Measurements from ENCODE around the gene GNB1. TPM values are rescaled to one million over a fixed set of nuclear protein-coding genes. Genes with fewer than 3 reads are reported as not detected.

GNB1 gene
- total and polyA plus RNA-seq, 2 experiments from 2014 or later: 134 to 175 TPM

DNA sequence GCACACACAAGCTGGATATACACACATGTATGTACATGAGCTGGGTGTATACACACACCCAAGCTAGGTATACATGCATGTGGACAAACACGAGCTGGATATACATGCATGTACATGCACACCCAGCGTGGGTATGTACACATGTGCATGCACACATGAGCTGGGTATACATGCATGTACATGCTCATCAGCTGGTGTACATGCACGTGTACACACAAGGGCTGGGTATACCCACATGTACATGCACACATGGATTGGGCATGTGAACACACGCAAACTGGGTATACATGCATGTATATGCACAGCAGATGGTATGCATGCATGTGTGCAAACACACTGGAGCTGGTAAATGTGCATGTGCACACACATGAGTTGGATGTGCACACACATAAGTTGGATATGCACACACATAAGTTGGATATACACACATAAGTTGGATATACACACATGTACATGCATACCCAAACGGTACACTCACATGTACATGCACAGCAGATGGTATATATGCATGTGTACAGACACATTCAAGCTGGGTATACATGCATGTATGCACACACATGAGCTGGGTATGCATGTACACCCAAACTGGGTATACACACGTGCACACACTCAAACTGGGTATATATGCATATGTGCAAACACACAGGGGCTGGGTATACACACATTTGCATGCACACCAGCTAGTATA, 7.5 kb upstream of the GNB1 start:
- Histone ChIP-seq H3K27ac (no peak overlapping the region), H3K4me3 (no peak overlapping the region), H3K36me3 (replicated peaks; ENCODE audit: insufficient read depth, low read depth) (no peaks in the 10 kb centered on the region), H3K9me3 (ENCODE audit: low read depth) (no peaks in the 10 kb centered on the region), H3K4me2 (no peak overlapping the region), H3K27me3 (no peaks in the 10 kb centered on the region), H4K20me1 (ENCODE audit: insufficient read depth, poor library complexity, severe bottlenecking) (no peaks in the 10 kb centered on the region), H3K79me2 (peaks cover 3% of the 10 kb centered on the region), H2AFZ (no peak overlapping the region), H3K4me1 (ENCODE audit: insufficient read depth) (peaks cover 16% of the 10 kb centered on the region), H3K9me2 (replicated peaks; ENCODE audit: insufficient read depth) (no peaks in the 10 kb centered on the region)
- TF ChIP-seq, protein P1, sequence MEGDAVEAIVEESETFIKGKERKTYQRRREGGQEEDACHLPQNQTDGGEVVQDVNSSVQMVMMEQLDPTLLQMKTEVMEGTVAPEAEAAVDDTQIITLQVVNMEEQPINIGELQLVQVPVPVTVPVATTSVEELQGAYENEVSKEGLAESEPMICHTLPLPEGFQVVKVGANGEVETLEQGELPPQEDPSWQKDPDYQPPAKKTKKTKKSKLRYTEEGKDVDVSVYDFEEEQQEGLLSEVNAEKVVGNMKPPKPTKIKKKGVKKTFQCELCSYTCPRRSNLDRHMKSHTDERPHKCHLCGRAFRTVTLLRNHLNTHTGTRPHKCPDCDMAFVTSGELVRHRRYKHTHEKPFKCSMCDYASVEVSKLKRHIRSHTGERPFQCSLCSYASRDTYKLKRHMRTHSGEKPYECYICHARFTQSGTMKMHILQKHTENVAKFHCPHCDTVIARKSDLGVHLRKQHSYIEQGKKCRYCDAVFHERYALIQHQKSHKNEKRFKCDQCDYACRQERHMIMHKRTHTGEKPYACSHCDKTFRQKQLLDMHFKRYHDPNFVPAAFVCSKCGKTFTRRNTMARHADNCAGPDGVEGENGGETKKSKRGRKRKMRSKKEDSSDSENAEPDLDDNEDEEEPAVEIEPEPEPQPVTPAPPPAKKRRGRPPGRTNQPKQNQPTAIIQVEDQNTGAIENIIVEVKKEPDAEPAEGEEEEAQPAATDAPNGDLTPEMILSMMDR (IDR thresholded peaks at IDR 0.05; ENCODE audit: poor library complexity): no peak
- TF ChIP-seq EZH2 (IDR thresholded peaks at IDR 0.05; ENCODE audit: borderline replicate concordance) (no peak), EZH2phosphoT487 (IDR thresholded peaks at IDR 0.05; ENCODE audit: low read depth, severe bottlenecking, unreplicated experiment) (no peak)
- DNase-seq (ENCODE audit: low spot score): no peak
- WGBS (ENCODE audit: low lambda C conversion rate, missing lambda C conversion rate): 91% methylated on average over 6 of the region's 6 CpGs

DNA sequence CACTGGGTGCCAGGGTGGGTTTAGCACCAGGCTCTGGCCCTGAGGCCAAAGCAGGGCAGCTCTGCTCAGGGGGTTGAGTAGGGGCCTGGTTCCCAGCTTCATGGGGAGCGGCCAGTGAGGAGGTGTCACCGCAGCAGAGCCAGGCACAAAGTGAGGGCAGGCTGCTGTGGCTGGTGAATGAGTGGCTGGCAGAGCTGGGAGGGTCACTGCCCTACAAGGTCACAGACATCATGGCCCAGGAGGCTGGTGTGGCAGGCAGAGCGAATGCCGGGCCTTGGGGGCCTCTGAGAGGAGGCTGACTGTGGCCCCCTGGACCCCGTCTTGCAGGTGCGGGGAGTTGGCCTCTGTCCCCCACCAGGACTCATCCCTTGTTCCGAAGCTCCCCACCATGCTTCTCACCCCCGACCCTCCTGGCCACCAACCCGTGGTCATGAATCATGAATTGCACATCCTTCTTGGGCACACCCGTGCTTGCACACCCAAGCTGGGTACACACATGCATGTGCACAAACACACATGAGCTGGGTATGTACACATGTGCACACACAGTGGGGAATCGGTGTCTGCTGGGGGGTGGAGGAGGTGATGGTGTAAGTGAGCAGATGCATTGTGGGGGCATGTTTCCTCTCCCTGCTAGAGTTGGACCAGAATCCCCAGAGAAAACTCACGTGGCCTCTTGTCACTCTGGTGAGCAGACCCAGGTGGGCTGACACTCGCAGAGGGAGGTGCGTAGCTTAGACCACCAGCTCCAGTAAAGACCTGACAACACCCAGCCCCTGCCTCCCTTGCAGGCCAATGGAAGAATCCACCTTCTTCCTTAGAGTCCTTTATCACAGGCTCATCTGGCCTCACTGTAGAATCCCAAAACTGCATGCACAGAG, 4.8 kb upstream of the GNB1 start:
- Histone ChIP-seq H3K27me3 (no peaks in the 10 kb centered on the region), H4K20me1 (ENCODE audit: insufficient read depth, poor library complexity, severe bottlenecking) (no peaks in the 10 kb centered on the region), H3K36me3 (replicated peaks; ENCODE audit: insufficient read depth, low read depth) (no peaks in the 10 kb centered on the region), H3K9me2 (replicated peaks; ENCODE audit: insufficient read depth) (no peaks in the 10 kb centered on the region), H3K4me3 (no peak overlapping the region), H3K9me3 (ENCODE audit: low read depth) (no peaks in the 10 kb centered on the region), H3K4me2 (no peak overlapping the region), H2AFZ (no peak overlapping the region), H3K27ac (peak overlapping the region; percentile 55), H3K79me2 (peaks cover 18% of the 10 kb centered on the region), H3K4me1 (ENCODE audit: insufficient read depth) (peaks cover 31% of the 10 kb centered on the region)
- WGBS (ENCODE audit: low lambda C conversion rate, missing lambda C conversion rate): 93% methylated on average over 14 of the region's 14 CpGs
- DNase-seq (ENCODE audit: low spot score): no peak
- TF ChIP-seq EZH2 (IDR thresholded peaks at IDR 0.05; ENCODE audit: borderline replicate concordance) (no peak), EZH2phosphoT487 (IDR thresholded peaks at IDR 0.05; ENCODE audit: low read depth, severe bottlenecking, unreplicated experiment) (no peak)
- TF ChIP-seq, protein P1 (IDR thresholded peaks at IDR 0.05; ENCODE audit: poor library complexity): no peak

DNA sequence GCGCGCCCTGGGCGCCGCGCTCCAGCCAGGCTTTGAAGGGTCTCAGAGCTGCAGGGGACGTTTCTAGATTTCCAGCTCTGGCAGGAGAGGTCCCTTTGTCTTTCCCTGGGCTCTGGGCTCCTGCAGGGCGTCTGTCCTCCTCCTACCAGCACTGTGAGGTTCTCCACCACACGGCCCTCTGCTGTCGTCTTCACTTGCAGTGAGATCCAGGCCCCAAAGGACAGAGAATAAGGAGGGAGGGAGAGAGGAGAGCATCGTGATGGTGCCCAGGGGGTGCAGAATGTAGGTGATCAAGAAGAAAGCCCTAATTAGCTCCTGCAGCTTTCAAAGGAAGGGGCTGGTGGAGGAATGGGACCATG, 4.2 kb upstream of the GNB1 start:
- WGBS (ENCODE audit: low lambda C conversion rate, missing lambda C conversion rate): 54% methylated on average over 10 of the region's 10 CpGs
- H3K27ac ChIP-seq: peak overlapping the region; percentile 55

More for the DNA sequence above, 4.2 kb upstream of the GNB1 start:
- TF ChIP-seq EZH2phosphoT487 (IDR thresholded peaks at IDR 0.05; ENCODE audit: low read depth, severe bottlenecking, unreplicated experiment): no peak
- TF ChIP-seq, protein P1 (IDR thresholded peaks at IDR 0.05; ENCODE audit: poor library complexity): no peak
- TF ChIP-seq EZH2 (IDR thresholded peaks at IDR 0.05; ENCODE audit: borderline replicate concordance): no peak
- Histone ChIP-seq H4K20me1 (ENCODE audit: insufficient read depth, poor library complexity, severe bottlenecking) (no peaks in the 10 kb centered on the region), H3K79me2 (peaks cover 20% of the 10 kb centered on the region), H3K4me1 (ENCODE audit: insufficient read depth) (peaks cover 31% of the 10 kb centered on the region), H3K36me3 (replicated peaks; ENCODE audit: insufficient read depth, low read depth) (no peaks in the 10 kb centered on the region), H3K27me3 (no peaks in the 10 kb centered on the region), H3K9me2 (replicated peaks; ENCODE audit: insufficient read depth) (no peaks in the 10 kb centered on the region), H3K4me3 (no peak overlapping the region), H3K4me2 (peak overlapping the region; percentile 30), H2AFZ (no peak overlapping the region), H3K9me3 (ENCODE audit: low read depth) (no peaks in the 10 kb centered on the region)
- DNase-seq (ENCODE audit: low spot score): no peak
